SJSA1 (cell line): Measurements from ENCODE around the gene GUCY1A2. TPM values are rescaled to one million over a fixed set of nuclear protein-coding genes. Genes with fewer than 3 reads are reported as not detected.

Experiments
- DNase-seq, 2 experiments: peaks; one replicate each; pipeline ENCODE4 v3.0.0-alpha.2; 2015 to 2020; ENCODE audit warnings: low spot score in 2 of 2, low read depth in 1 of 2
- H3K27ac ChIP-seq: fragments of 250-450 bp; sonication (Bioruptor Pico); 2 replicates; pipeline ENCODE4 v1.5.1; 2020; ENCODE audit warnings: mild to moderate bottlenecking, moderate library complexity
- H3K27me3 ChIP-seq: fragments of 250-450 bp; sonication (Bioruptor Pico); replicated peaks from 2 replicates; pipeline ENCODE4 v1.5.1; 2020; ENCODE audit warnings: mild to moderate bottlenecking, moderate library complexity
- H3K36me3 ChIP-seq: fragments of 250-450 bp; sonication (Bioruptor Pico); 2 replicates; pipeline ENCODE4 v1.5.1; 2020; ENCODE audit warnings: mild to moderate bottlenecking
- H3K4me1 ChIP-seq: fragments of 250-450 bp; sonication (Bioruptor Pico); replicated peaks from 2 replicates; pipeline ENCODE4 v1.6.1; 2021; ENCODE audit warnings: mild to moderate bottlenecking
- H3K4me3 ChIP-seq: fragments of 250-450 bp; sonication (Bioruptor Pico); 2 replicates; pipeline ENCODE4 v1.5.1; 2020; ENCODE audit warnings: mild to moderate bottlenecking
- H3K9me3 ChIP-seq: fragments of 250-450 bp; sonication (Bioruptor Pico); replicated peaks from 2 replicates; pipeline ENCODE4 v1.5.1; 2020; ENCODE audit warnings: mild to moderate bottlenecking
- total RNA-seq: library from RNA; depleted of rRNA; stranded (reverse); fragments of >200 nt; shearing (Covaris generic); gene quantifications from 2 replicates; pipeline ENCODE4 v1.2.3, GENCODE V29; 2014

GUCY1A2 gene
- total RNA-seq, 1 experiment from 2014 or later = 0.11 TPM

GRCh38 chr11:106708348-106708747 is 309.9 kb downstream of the GUCY1A2 start:
- no peak overlapping the region for H3K27ac ChIP-seq
- H3K36me3 ChIP-seq = no peaks in the 10 kb centered on the region
- no peak for DNase-seq
- H3K27me3 ChIP-seq = no peaks in the 10 kb centered on the region
- no peaks in the 10 kb centered on the region for H3K4me1 ChIP-seq
- no peak overlapping the region for H3K4me3 ChIP-seq
- no peaks in the 10 kb centered on the region for H3K9me3 ChIP-seq

- H3K27me3 ChIP-seq = no peaks in the 10 kb centered on the region
- H3K4me3 ChIP-seq = no peak overlapping the region
- H3K36me3 ChIP-seq = no peaks in the 10 kb centered on the region
- H3K9me3 ChIP-seq = no peaks in the 10 kb centered on the region
- no peaks in the 10 kb centered on the region for H3K4me1 ChIP-seq
- no peak overlapping the region for H3K27ac ChIP-seq
- peak in 1 of 2 experiments; percentile 9 for DNase-seq
Observed at GRCh38 chr11:106706355-106706754, 311.9 kb downstream of the GUCY1A2 start.

GRCh38 chr11:106702805-106703204 is 315.5 kb downstream of the GUCY1A2 start:
- no peaks in the 10 kb centered on the region for H3K36me3 ChIP-seq
- H3K4me1 ChIP-seq = no peaks in the 10 kb centered on the region
- no peaks in the 10 kb centered on the region for H3K27me3 ChIP-seq
- no peak overlapping the region for H3K27ac ChIP-seq
- H3K9me3 ChIP-seq = no peaks in the 10 kb centered on the region
- no peak overlapping the region for H3K4me3 ChIP-seq
- no peak for DNase-seq

GRCh38 chr11:106697058-106697457 is 321.2 kb downstream of the GUCY1A2 start:
- Histone ChIP-seq H3K27ac (no peak overlapping the region), H3K4me1 (no peaks in the 10 kb centered on the region), H3K9me3 (no peaks in the 10 kb centered on the region), H3K27me3 (no peaks in the 10 kb centered on the region), H3K36me3 (no peaks in the 10 kb centered on the region), H3K4me3 (no peak overlapping the region)
- no peak for DNase-seq

GRCh38 chr11:106695506-106695905 is 322.8 kb downstream of the GUCY1A2 start:
- no peaks in the 10 kb centered on the region for H3K4me1 ChIP-seq
- no peaks in the 10 kb centered on the region for H3K9me3 ChIP-seq
- H3K4me3 ChIP-seq = no peak overlapping the region
- H3K27ac ChIP-seq = no peak overlapping the region
- H3K27me3 ChIP-seq = no peaks in the 10 kb centered on the region
- no peaks in the 10 kb centered on the region for H3K36me3 ChIP-seq
- no peak for DNase-seq

GRCh38 chr11:106694501-106694900 is 323.8 kb downstream of the GUCY1A2 start:
- Histone ChIP-seq H3K9me3 (no peaks in the 10 kb centered on the region), H3K27ac (no peak overlapping the region), H3K36me3 (no peaks in the 10 kb centered on the region), H3K4me1 (no peaks in the 10 kb centered on the region), H3K4me3 (no peak overlapping the region), H3K27me3 (no peaks in the 10 kb centered on the region)
- DNase-seq = no peak

- DNase-seq = no peak
- Histone ChIP-seq H3K4me1 (no peaks in the 10 kb centered on the region), H3K9me3 (no peaks in the 10 kb centered on the region), H3K27me3 (no peaks in the 10 kb centered on the region), H3K27ac (no peak overlapping the region), H3K36me3 (no peaks in the 10 kb centered on the region), H3K4me3 (no peak overlapping the region)
Observed at GRCh38 chr11:106691807-106692365, 326.4 kb downstream of the GUCY1A2 start.

DNA sequence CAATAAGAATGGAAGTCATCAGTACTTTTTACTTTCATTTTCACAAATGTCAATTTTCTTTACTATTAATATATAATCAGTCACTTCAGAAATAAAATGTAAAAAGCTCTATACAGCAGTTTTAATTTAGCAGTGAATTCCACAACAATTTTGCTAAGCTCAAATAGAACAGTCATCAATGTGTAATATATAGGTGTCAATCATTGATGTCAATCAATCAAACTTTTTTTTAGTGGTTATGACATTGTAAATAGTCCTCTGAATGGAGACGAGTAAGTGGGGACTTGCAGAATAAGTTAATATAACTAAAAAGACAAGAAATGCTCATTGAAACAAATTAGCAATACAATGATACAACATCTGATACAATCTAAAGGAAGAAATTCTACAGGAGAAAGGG is 327.4 kb downstream of the GUCY1A2 start:
- DNase-seq = no peak
- no peaks in the 10 kb centered on the region for H3K36me3 ChIP-seq

DNA sequence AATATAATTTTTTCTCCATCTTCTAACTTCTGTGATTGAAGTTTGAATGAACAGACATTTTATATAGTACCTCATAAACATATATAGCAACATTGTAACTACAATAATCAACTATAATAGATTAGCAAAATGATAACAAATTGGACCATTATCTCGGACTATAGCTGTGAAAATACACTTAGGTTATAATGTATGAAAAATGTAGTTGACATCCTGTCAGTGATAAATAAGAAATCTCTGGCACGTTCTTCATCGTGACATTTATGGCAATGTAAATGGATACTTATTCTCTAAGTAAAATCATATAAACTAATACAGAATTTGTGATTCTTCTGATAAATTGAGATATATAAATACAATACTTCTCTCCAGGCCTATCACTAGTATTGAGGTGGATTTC is 333.3 kb downstream of the GUCY1A2 start:
- Histone ChIP-seq H3K9me3 (no peaks in the 10 kb centered on the region), H3K4me1 (no peaks in the 10 kb centered on the region), H3K27ac (no peak overlapping the region)

More for the DNA sequence above, 327.4 kb downstream of the GUCY1A2 start:
- H3K9me3 ChIP-seq = no peaks in the 10 kb centered on the region
- no peak overlapping the region for H3K4me3 ChIP-seq
- H3K4me1 ChIP-seq = no peaks in the 10 kb centered on the region
- H3K27ac ChIP-seq = no peak overlapping the region
- H3K27me3 ChIP-seq = no peaks in the 10 kb centered on the region

GRCh38 chr11:106683435-106683834 is 334.8 kb downstream of the GUCY1A2 start:
- Histone ChIP-seq H3K36me3 (no peaks in the 10 kb centered on the region), H3K27me3 (no peaks in the 10 kb centered on the region), H3K4me3 (no peak overlapping the region), H3K4me1 (no peaks in the 10 kb centered on the region), H3K27ac (no peak overlapping the region), H3K9me3 (no peaks in the 10 kb centered on the region)
- DNase-seq = no peak

More for the DNA sequence above, 333.3 kb downstream of the GUCY1A2 start:
- DNase-seq = no peak
- no peaks in the 10 kb centered on the region for H3K36me3 ChIP-seq
- H3K27me3 ChIP-seq = no peaks in the 10 kb centered on the region
- H3K4me3 ChIP-seq = no peak overlapping the region

DNA sequence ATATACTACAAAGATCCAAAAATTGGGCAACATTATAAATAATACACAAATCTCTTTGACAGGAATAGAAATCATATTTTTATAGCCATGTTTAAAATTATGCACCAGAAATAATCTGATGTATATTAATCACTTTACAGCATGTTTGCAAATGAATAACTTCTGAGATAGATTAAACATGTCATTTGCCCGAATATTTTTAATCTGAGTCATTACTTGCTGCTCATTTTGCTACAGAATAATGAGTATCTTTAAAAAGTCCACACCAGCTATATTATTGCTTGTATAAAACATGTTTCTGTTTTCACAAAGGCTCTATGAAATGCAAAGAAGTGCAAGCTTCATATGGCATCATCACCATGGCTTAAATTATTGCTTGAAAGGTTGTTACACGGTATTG is 336.8 kb downstream of the GUCY1A2 start:
- Histone ChIP-seq H3K36me3 (no peaks in the 10 kb centered on the region), H3K4me3 (no peak overlapping the region), H3K27me3 (no peaks in the 10 kb centered on the region), H3K4me1 (no peaks in the 10 kb centered on the region), H3K9me3 (no peaks in the 10 kb centered on the region), H3K27ac (no peak overlapping the region)
- no peak for DNase-seq

DNA sequence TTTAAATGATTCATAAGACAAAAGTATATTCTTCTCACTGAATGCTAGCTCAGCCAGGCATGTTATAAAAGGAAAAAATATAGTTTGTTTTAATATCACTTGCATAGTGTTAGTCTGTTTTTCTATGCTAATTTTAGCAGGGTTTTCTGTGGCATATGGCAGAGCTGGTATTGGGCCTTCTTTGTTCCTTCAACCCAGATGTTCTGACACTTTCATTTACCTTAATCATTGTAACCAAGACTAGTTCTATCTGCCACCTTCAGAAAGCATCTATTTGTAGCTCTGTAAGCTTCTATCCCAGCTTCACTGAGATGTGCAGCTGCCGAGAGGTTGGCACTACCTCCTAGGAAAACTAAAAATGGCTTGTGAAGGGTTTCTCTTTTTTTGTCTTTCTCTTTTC is 338.7 kb downstream of the GUCY1A2 start:
- no peak for DNase-seq
- no peaks in the 10 kb centered on the region for H3K4me1 ChIP-seq
- no peak overlapping the region for H3K27ac ChIP-seq
- no peaks in the 10 kb centered on the region for H3K9me3 ChIP-seq
- no peak overlapping the region for H3K4me3 ChIP-seq
- no peaks in the 10 kb centered on the region for H3K36me3 ChIP-seq
- no peaks in the 10 kb centered on the region for H3K27me3 ChIP-seq

- H3K36me3 ChIP-seq = no peaks in the 10 kb centered on the region
- H3K4me1 ChIP-seq = no peaks in the 10 kb centered on the region
- no peak overlapping the region for H3K27ac ChIP-seq
- no peak for DNase-seq
- H3K9me3 ChIP-seq = no peaks in the 10 kb centered on the region
- H3K4me3 ChIP-seq = no peak overlapping the region
- no peaks in the 10 kb centered on the region for H3K27me3 ChIP-seq
Observed at GRCh38 chr11:106679181-106679580, 339.1 kb downstream of the GUCY1A2 start.

DNA sequence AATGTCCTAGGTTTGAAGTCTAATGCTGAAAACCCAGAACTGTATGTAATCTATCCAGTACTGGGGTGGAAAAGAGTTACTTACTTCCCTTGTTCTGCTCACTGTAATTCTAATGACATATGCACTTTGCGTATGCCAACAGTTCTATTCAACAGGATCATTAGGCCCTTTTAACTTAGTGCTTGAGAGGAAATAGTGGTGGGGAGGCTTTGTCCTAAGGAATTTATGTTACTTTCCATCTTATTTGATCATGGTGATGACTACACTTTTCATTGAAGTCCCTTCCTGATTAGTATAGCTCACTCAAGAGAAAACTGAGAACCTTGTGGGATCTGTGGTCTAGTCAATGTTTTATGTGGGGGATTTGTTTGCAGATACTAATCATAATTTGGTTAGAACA is 348.2 kb downstream of the GUCY1A2 start:
- H3K36me3 ChIP-seq = no peaks in the 10 kb centered on the region
- DNase-seq = no peak

GRCh38 chr11:106668147-106668546 is 350.1 kb downstream of the GUCY1A2 start:
- no peak for DNase-seq
- Histone ChIP-seq H3K27ac (no peak overlapping the region), H3K9me3 (no peaks in the 10 kb centered on the region), H3K4me3 (no peak overlapping the region), H3K36me3 (no peaks in the 10 kb centered on the region), H3K27me3 (no peaks in the 10 kb centered on the region), H3K4me1 (no peaks in the 10 kb centered on the region)

More for the DNA sequence above, 348.2 kb downstream of the GUCY1A2 start:
- Histone ChIP-seq H3K27me3 (no peaks in the 10 kb centered on the region), H3K4me1 (no peaks in the 10 kb centered on the region), H3K4me3 (no peak overlapping the region), H3K27ac (no peak overlapping the region), H3K9me3 (no peaks in the 10 kb centered on the region)
